Hematopoietic multipotent progenitor cell (in vitro differentiated cells): ENCODE measurements around the gene IMPG2. TPM values are rescaled to one million over a fixed set of nuclear protein-coding genes. Genes with fewer than 3 reads are reported as not detected.

Source experiments
- DNase-seq, 3 donors: peaks; one replicate each; pipeline ENCODE4 v3.0.0-alpha.2; 2011 to 2015; ENCODE audit warnings: low read depth in 2 of 3, low spot score in 2 of 3
- total RNA-seq: library from RNA; depleted of rRNA; stranded (reverse); fragments of >200 nt; gene quantifications from one replicate; pipeline ENCODE4 v1.2.3, GENCODE V29; 2012

Gene IMPG2
- total RNA-seq, 1 donor: 0.27 TPM

DNA sequence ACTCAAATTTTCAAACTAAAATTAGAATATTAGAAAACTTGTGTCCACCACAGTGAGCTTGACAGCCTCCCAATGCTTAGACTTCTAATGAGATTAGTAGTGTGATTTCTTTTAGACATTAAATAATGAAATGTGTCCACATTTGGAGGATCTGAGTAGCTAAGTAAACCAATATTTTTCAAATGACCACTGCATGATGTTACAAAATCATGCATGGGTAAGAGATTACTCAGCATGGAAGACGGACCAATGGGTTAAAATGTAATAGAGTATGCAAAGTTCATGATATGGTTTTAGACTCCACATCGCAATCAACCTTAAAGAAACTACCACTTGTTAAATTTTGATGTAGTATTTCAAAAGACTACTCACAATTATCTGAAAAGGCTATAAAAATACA, 130.6 kb downstream of the IMPG2 start:
- no peak for DNase-seq

DNA sequence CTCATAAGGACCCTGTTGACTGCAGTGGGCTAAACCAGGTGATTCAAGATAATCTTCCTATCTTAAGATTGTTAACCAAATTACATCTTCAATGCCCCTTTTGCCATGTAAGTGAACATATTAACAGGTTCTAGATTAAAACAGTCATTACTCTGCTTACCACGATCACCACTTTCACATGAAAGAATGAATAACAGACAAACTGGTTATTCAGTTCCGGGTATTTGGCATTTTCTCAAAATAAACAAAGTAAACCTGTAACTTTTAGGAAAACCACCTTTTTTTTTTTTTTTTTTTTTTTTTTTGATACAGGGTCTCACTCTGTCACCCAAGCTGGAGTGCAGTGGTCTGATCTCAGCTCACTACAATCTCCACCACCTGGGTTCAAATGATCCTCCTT, 131.2 kb downstream of the IMPG2 start:
- DNase-seq: no peak

DNA sequence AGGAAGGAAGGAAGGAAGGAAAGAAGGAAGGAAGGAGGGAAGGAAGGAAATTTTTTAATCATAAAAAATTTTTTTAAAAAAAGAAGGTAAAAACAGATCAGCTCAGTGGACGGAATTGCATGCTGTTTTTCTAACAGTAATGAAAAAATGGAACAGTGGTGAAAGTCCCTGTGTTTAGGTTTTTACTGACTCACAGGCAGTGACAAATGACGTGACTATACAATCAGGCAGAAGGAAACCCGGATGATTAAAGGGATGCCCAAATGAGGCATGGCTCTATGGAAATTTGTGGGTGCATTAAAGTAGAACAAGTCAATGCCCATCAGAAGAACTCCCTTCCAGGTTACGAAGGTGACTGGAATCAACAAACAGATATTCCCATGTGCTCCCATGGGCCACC, 135.0 kb downstream of the IMPG2 start:
- no peak for DNase-seq

DNA sequence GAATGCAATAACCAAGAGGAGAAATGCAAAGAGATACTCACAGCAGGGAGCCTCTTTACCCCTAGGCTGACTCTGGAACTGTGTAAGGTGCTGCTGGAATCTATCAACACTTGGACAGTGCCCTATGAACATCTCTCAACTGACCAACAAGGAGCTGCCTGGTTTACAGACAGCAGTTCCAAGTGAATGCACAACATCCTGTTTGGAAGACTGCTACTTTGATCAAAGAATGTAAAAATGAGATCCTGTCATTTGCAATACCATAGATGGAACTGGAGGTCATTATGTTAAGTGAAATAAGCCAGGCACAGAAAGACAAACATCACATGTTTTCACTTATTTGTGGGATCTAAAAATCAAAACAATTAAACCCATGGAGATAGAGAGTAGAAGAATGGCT, 136.3 kb downstream of the IMPG2 start:
- no peak for DNase-seq

DNA sequence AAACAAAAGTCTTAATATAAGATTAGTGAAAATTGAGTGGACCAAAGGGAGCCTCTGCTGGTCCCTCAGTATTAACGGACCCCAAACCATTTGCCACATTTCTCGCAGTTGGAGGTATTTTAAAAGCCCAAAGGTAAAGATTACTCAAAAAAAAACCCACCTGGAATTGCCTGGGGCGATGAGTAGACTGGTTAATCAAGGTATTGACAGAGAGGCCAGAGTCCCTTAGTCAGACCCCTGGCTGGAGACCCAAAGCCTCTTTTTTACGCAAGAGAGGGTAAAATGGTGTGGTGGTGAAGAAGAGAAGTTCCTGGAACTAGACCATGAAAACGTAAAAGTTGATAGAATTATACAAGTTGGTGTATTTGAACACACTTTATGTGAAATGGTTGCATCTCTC, 137.2 kb downstream of the IMPG2 start:
- no peak for DNase-seq

DNA sequence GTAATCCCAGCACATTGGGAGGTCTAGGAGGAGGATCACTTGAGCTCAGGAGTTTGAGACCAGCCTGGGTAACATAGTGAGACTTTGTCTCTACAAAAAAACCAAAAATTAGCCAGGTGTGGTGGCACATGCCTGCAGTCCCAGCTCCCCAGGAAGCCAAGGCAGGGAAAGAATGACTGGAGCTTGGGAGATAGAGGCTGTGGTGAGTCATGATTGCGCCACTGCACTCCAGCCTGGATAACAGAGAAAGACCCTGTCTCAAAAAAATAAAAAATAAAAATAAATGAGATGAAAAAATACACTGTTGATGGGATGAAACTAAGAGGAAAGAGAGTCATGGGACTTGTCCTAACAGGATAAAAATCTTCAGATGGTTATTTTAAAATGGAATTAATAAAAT, 137.6 kb downstream of the IMPG2 start:
- no peak for DNase-seq

DNA sequence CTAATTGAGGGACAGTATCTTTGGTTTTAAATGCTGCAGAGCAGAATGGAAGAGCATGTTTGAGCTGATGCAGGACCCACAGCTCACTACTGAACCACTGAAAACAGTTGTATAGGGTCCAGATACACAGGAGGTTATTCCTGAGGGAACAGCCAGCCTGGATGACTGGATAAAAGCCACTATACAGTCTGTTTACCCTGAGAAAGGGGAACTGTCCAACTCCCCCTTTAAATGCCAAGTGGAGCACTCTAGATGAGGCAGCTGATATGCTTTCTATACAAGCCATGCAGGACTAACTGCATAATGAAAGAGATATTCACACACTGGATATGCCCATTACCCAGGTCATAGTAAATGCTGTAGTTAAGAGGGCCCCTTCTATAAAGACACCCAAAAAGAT, 138.6 kb downstream of the IMPG2 start:
- DNase-seq: no peak

DNA sequence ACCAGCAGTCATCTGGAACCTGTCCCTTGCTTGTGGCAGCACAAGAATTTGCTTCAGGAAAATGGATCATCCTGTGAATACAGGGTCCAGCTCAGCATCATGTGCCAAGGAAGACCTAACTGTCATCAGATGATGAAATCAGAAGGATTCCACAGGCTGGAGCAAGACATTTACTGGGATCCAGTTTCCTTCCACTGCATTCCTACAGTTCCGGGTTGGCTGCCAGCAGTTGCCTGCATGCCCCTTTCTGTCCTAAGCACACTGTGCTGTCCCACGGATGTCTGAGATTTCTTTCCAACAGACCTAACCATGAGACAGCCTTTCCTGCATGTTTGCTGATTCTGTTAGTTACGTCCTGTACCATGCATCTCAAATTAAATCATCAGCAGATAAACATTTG, 140.7 kb downstream of the IMPG2 start:
- no peak for DNase-seq

DNA sequence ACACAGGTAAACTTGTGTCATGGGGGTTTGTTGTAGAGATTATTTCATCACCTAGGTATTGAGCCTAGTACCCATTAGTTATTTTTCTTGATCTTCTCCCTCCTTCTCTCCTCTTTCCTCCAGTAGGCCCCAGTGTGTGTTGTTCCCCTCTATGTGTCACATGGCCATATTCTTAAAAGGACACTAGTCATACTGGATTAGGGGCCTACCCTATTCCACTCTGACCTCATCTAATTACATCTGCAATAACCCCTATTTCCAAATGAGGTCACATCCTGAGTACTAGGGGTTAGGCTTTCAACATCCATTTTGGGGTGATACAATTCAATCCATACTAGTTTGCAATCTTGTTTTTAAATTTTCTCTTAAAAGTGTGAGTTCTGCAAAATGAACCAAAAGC, 142.8 kb downstream of the IMPG2 start:
- no peak for DNase-seq

Other genes starting within 250 kb of the IMPG2 start
- gene SENP7, start 192.6 kb upstream of the IMPG2 start, total RNA-seq: 10.0 TPM
- gene TRMT10C, start 241.3 kb upstream of the IMPG2 start, total RNA-seq: 12.9 TPM